Measurements from ENCODE around the gene VAV3.

The VAV3 gene

GRCh38 chr1:107594536-107594935 is 370.4 kb downstream of the VAV3 start:
- DNase-seq (ENCODE audit: low read depth in 1 of 2, low spot score in 1 of 2), result no peak
- TF ChIP-seq REST (IDR thresholded peaks at IDR 0.05; ENCODE audit: insufficient replicate concordance, low read depth), result no peak
- TF ChIP-seq GABPA (IDR thresholded peaks at IDR 0.05; ENCODE audit: low read depth), result no peak
- TF ChIP-seq SPI1 (IDR thresholded peaks at IDR 0.05; ENCODE audit: borderline replicate concordance, low read depth), result no peak
- TF ChIP-seq, protein P1, sequence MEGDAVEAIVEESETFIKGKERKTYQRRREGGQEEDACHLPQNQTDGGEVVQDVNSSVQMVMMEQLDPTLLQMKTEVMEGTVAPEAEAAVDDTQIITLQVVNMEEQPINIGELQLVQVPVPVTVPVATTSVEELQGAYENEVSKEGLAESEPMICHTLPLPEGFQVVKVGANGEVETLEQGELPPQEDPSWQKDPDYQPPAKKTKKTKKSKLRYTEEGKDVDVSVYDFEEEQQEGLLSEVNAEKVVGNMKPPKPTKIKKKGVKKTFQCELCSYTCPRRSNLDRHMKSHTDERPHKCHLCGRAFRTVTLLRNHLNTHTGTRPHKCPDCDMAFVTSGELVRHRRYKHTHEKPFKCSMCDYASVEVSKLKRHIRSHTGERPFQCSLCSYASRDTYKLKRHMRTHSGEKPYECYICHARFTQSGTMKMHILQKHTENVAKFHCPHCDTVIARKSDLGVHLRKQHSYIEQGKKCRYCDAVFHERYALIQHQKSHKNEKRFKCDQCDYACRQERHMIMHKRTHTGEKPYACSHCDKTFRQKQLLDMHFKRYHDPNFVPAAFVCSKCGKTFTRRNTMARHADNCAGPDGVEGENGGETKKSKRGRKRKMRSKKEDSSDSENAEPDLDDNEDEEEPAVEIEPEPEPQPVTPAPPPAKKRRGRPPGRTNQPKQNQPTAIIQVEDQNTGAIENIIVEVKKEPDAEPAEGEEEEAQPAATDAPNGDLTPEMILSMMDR (IDR thresholded peaks at IDR 0.05; ENCODE audit: insufficient read depth, low read length), result no peak
- no peak for TF ChIP-seq POLR2AphosphoS5 (IDR thresholded peaks at IDR 0.05; ENCODE audit: low read depth)
- no peaks in the 10 kb centered on the region for H3K27me3 ChIP-seq (ENCODE audit: insufficient read depth, poor library complexity, severe bottlenecking)
- H3K4me3 ChIP-seq (replicated peaks; ENCODE audit: insufficient read depth, low read length), result no peak overlapping the region
- no peak overlapping the region for H3K27ac ChIP-seq (replicated peaks)

GRCh38 chr1:107593501-107594209 is 371.3 kb downstream of the VAV3 start:
- TF ChIP-seq REST (IDR thresholded peaks at IDR 0.05; ENCODE audit: insufficient replicate concordance, low read depth) (no peak), POLR2AphosphoS5 (IDR thresholded peaks at IDR 0.05; ENCODE audit: low read depth) (no peak), GABPA (IDR thresholded peaks at IDR 0.05; ENCODE audit: low read depth) (no peak), SPI1 (IDR thresholded peaks at IDR 0.05; ENCODE audit: borderline replicate concordance, low read depth) (no peak)
- TF ChIP-seq, protein P1 (IDR thresholded peaks at IDR 0.05; ENCODE audit: insufficient read depth, low read length), result no peak
- Histone ChIP-seq H3K27ac (replicated peaks) (no peak overlapping the region), H3K4me3 (replicated peaks; ENCODE audit: insufficient read depth, low read length) (no peak overlapping the region), H3K27me3 (ENCODE audit: insufficient read depth, poor library complexity, severe bottlenecking) (no peaks in the 10 kb centered on the region)
- no peak for DNase-seq (ENCODE audit: low read depth in 1 of 2, low spot score in 1 of 2)

DNA sequence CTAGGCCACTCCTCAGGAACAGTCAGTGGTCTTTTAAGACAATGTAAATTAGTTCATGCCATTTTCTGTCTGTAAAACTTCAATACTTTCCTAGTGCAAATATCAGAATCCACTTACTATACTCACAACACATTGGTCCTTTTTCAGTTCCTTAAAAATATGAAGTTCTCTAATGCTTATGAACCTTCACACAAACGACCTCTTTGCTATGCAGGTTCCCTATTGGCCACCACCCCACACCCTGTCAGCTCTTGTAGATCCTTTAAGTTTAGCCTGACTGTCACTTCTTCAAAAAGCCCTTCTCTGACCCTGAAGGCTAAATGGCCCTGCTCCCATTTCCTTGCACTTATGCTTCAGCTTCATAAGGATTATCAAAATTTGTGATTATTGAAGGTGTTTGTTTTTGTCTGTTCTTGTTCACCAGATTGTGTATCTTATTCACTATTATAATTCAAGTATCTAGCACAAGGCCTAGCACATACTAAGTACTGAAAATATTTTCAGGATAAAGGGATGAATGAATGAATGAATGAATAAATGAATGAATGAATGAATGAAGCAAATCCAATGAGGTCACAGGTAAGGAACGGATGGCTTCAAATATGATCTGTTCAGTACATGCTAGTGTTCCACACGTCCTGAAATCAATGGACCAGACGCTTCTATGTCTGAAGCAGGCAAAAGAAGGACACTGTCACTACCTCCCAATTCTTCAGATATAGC is 373.9 kb downstream of the VAV3 start:
- H3K27ac ChIP-seq (replicated peaks), result no peak overlapping the region
- DNase-seq (ENCODE audit: low read depth in 1 of 2, low spot score in 1 of 2), result peak in 1 of 2 experiments; percentile 5
- no peak overlapping the region for H3K4me3 ChIP-seq (replicated peaks; ENCODE audit: insufficient read depth, low read length)
- TF ChIP-seq GABPA (IDR thresholded peaks at IDR 0.05; ENCODE audit: low read depth), result no peak
- TF ChIP-seq REST (IDR thresholded peaks at IDR 0.05; ENCODE audit: insufficient replicate concordance, low read depth), result no peak
- TF ChIP-seq POLR2AphosphoS5 (IDR thresholded peaks at IDR 0.05; ENCODE audit: low read depth), result no peak
- TF ChIP-seq SPI1 (IDR thresholded peaks at IDR 0.05; ENCODE audit: borderline replicate concordance, low read depth), result no peak
- TF ChIP-seq, protein P1 (IDR thresholded peaks at IDR 0.05; ENCODE audit: insufficient read depth, low read length), result no peak
- H3K27me3 ChIP-seq (ENCODE audit: insufficient read depth, poor library complexity, severe bottlenecking), result no peaks in the 10 kb centered on the region
